GM19025 (cell line): ENCODE measurements around the gene LMAN2L.

Source experiments
- ATAC-seq: cut with Tn5 transposase; IDR thresholded peaks from one replicate; pipeline ENCODE4 v1.9.1; 2021; ENCODE audit warnings: mild to moderate bottlenecking, low read depth, moderate library complexity; ENCODE audit not compliant: unreplicated experiment

The LMAN2L gene

DNA sequence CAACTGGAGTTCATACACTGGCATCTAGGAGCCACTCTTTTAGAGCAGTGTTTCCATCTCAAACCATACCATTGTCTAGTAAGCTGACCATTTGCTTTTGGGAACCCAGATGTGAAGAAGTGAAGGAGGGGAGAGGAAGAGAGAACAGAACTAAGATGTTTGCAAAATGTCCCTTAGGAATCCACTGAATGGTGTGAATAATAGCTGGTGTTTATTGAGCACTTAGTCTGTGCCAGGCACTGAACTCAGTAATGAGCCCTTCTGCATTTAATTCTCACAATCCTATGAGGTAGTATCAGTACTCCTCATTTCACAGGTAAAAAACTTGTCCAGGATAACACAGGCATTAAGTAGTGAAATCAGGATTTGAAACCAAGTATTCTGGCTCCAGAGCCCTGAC lies 23.5 kb downstream of the LMAN2L start:
- no peak for ATAC-seq

DNA sequence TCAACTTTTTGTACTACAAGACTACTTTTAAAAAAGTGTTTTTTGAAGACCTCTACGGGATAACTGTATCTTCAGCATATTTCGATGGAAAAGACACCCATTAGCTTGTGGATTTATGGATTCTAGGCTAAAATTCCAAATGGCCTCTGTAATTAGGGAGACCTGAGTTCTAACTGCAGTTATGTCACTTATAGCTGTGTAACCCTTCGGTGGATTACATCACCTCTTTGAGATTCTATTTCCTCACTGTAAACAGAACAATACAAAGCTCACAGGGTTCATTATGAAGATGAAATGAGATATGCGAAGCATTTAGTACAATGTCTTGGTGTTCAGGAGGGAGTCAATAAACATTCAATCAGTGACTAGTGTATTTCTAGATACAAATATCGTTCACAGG lies 24.2 kb downstream of the LMAN2L start:
- no peak for ATAC-seq

DNA sequence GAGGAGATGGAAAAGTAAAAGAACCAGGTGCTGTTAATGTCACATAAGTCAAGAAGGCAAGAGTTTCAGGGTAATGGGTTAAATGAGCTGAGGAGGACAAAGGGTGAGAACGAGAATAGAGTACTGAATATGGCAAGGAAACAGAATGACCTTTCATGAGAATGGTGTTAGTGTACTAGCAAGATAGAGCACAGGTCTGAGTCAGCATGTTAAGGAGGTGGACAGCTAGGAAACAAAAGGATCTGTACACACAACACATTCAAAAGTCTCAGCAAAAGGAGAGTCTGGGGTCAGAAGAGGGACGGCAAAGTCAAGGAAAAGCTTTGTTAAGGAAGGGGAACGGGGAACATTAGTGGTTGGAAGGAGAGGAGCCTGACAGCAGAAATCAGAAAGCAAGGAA lies 28.9 kb downstream of the LMAN2L start:
- ATAC-seq, result no peak

DNA sequence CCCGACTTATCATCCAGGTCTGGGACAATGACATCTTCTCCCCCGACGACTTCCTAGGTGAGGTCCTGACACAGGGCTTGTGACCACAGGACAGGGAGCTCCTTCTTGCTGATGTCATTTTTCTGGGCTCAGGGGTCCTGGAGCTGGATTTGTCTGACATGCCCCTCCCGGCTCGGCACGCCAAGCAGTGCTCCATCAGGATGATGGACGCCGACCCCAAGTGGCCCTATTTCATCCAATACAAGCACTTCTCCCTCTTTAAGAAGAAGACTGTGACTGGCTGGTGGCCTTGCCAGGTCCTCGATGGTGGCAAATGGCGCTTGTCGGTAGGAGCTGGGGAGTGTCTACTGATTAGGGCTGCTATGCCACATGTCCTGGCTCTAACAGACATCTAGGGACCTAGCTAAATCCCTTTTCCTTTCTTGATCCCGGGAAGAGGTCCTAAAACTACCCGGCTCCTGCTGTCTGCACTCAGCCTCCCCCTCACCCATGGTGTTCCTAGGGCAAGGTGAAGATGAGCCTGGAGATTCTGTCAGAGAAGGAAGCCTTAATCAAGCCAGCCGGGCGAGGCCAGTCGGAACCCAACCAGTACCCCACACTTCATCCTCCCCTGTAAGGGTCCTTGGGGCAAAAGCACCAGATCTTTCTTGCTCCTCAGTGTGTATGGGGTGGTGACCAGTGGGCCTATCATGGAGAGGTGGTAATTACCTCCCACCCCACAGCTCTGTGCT lies 36.7 kb downstream of the LMAN2L start:
- ATAC-seq, result no peak

DNA sequence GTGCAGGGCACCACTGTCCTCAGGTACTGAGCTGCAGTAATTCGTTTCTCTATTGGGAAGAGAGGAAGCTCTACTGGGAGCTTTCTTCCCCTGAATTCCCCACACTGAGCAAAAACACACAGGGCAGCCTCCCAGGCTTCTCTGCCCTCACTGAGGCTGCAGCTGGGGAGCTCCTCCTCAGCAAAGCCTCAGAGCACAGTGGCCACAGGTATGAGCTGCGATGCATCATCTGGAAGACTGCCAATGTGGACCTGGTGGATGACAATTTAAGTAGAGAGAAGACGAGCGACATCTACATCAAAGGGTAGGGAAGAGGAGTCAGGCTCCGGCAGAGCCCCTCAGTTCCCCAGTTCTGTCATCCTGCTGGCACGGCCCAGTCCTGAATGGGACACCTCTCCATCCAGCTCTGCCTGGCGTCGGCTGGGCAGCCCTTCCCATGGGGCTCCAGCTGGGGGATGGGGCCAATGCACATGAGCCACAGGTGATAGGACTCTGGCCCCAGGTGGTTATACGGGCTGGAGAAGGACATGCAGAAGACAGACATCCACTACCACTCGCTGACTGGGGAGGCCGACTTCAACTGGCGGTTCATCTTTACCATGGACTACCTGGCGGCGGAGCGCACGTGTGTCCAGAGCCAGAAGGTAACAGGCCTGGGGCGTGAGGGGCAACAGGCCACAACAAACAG lies 37.6 kb downstream of the LMAN2L start:
- ATAC-seq, result no peak

DNA sequence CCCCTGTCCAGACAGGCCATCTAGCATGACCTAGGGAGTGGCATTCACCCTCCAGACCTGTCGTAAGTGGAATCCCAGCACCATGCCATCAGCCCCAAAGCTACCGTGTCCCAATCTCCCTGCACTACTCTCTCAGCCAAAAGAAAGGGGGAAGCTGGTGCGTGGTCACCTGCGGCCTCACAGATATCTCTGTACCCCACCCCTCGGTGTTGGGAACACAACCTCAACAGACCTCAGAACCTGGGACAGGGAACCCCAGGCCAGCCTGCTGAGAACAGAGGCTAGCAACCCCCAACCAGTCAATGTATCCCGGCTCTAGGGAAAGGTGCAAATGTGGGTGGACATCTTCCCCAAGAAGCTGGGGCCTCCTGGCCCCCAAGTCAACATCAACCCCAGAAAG lies 38.2 kb downstream of the LMAN2L start:
- no peak for ATAC-seq

DNA sequence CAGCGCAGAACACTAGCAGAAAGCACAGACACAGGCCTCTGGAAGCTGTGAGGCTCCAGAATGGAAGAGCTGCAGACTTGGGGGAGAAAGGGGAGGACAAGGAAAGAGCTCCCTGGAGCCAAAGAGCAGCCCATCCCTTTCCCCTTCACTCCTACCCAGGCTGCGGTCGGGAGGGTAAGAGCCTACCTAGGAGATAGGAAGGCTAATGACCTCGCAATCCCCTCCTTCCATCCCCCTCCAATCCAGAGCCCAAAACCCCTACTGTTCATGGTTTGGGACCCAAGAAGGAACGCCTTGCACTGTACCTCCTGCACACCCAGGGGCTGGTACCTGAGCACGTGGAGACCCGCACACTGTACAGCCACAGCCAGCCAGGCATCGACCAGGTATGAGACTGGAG lies 39.8 kb downstream of the LMAN2L start:
- ATAC-seq, result no peak

DNA sequence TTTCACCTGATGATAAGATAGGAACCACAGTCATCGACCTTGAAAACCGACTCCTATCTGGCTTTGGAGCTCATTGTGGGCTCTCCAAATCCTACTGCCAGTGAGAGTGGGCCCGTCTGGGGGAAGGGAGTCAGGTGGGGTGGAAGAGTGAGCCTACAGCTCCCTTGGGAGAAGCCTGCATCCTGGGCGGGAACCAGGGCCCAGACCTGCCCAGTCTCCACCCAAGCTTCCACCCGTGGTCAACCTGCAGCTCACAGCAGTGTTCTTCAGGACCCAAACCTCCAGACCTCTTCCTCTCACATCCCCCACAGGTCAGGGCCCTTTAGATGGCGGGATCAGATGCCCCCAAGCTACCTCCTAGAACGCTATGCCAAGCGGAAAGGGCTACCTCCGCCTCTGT lies 40.2 kb downstream of the LMAN2L start:
- no peak for ATAC-seq

DNA sequence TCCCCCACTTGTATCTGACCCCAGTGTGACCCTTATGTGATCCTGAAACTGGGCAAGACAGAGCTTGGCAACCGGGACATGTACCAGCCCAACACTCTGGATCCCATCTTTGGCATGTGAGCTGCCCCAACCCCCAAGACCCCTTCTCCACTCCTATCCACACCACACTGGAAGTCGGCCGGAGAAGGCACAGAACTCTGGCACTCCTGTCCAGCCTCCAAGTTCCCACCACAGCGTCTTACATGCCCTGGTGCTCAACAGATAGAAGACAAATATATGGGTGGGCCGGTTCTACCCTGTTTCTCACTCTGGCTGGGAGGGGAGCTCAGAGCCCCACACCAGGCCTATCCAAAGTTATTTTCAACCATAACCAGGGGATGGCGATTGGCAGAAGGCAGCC lies 40.8 kb downstream of the LMAN2L start:
- ATAC-seq, result no peak

DNA sequence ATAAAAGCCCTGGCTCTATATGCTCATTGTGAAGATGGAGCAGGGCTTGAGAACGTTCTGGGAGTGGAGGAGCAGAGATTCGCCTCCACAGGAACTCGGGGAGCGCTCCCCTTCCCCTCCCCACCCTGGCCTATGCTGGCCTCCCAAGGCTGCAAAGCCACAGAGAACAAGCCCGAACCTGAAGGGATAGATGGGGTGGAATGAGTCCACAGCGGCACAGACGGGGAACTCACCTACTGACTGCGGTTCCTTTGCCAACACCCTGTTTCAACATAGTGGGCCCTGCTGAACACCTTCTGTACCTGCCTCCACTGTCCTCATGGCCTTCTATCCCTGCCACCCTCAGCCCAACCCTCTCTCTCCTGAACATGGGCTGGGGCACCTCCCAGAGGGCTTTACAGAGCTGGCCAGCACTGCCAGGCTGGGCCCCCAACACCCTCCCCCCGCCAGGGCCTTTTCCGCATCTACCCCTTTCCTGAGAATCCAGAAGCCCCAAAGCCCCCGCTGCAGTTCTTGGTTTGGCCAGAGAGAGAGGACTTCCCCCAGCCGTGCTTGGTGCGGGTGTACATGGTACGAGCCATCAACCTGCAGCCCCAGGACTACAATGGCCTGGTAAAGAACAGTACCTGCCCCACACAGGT lies 41.5 kb downstream of the LMAN2L start:
- ATAC-seq, result no peak

DNA sequence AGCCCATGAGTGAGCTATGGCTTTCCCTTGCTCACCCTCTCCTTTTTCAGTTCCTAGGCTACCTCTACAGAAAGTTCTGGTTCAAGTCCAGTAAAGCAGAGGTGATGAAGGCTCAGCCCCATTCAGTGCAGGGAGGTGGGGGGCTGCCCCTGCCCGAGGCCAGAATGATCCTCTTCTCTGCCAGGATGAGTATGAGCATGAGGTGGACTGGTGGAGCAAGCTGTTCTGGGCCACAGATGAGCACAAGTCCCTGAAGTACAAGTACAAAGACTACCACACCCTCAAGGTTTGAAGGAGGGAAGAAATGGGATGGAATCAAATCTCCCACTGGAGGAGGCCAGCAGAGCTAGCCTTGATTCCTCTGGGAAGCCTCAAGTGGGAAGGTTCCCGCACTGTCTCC lies 42.4 kb downstream of the LMAN2L start:
- no peak for ATAC-seq

DNA sequence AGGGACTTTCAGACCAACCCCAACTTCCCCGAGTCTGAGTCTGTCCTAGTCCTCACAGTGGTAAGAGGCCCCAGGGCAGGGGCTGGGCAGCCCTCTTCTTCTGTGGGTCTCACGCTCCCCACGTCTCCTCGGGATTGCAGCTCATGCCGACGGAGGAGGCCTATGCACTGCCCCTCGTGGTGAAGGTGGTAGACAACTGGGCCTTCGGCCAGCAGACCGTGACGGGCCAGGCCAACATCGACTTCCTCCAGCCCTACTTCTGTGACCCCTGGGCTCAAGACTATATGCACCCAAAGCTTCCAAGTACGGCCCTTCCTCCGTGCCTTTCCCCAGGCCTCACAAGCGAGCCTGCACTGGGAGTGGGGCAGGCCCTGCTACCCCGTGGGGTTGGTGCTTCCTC lies 44.3 kb downstream of the LMAN2L start:
- no peak for ATAC-seq

DNA sequence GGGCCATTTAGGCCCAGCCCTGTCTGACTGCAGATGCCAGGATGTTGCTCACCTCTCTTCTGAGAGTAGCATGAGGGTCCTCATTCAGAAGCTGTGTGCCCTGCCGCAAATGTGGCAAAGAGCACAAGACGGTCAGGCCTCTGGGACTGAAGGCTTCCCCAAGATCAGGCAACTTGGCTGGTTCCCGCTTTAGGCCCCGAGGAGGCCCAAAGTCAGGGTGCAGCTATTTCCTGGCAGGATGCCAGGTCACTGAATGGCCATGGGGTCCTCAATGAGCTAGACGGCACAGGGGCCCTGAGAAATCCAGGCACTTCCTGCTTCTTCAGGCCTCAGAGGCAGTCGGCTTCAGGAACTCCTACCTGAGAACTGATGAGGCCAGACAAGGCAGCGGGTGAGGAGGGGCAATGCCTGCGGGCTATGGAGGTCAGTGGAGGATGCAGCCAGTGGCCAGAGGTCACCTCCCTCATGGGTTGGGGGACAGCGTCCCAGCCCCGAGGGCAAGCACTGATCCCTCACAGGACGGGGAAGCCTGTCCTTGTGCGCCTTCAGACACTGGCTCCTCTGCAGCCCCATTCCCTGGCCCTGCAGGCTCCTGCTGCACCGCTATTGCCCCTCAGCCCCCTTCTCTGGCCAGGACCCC lies 44.9 kb downstream of the LMAN2L start:
- ATAC-seq, result no peak

DNA sequence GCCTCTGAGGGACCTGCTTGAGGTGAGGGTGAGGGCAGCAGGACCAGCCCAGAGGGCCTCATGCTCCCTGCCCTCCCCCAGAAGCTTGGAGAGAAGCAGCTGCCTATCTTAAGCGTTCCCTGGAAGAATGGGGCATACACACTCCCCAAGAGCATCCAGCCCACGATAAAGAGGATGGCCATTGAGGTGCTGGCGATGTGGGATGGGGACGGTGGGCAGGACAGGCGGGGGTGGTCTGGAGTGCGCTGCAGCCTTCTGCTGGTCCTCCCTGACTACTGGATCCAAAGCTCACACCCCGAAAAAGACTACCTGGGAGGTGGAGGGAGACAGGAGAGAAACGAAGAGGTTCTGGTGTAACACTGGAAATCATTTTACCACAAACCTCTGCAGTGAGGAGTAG lies 45.6 kb downstream of the LMAN2L start:
- no peak for ATAC-seq

DNA sequence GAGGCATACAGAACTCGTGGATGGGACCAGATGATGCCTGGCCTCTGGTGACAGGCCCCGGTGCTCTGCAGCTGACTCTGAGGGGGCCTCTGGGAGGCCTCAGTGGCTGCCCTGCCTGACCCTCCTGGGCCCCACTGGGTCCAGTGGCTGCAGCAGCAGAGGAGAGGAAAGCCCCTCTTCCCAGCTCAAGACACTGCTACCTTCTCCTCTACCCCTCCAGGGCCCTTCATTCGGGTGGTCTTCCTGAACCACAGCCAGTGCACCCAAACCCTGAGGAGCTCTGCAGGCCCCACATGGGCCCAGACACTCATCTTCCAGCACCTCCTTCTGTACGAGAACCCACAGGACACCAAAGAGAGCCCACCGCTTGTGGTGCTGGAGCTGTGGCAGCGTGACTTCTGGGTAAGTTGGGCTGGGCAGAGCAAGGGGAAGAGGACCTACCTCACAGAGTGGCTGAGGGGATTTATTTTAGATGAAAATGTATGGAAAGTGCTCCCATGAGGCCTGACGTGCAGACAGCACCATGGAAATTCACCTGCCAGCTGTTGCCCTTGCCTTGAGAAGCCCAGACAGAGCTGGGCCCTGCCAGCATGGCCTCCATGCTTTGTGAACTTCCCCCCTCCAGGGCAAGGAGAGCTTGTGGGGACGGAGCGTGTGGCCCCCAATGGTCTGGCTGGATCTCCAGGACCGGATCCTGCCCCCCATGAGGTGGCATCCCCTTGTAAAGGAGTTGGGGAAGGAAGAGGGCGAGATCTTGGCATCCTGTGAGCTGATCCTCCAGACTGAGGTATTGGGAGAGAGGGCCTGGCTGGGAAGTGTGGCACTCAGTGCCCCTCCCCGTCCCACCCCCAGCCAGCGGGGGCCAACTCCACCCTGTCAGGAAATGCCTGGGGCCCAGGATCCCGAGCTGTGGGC lies 46.3 kb downstream of the LMAN2L start:
- ATAC-seq, result no peak

DNA sequence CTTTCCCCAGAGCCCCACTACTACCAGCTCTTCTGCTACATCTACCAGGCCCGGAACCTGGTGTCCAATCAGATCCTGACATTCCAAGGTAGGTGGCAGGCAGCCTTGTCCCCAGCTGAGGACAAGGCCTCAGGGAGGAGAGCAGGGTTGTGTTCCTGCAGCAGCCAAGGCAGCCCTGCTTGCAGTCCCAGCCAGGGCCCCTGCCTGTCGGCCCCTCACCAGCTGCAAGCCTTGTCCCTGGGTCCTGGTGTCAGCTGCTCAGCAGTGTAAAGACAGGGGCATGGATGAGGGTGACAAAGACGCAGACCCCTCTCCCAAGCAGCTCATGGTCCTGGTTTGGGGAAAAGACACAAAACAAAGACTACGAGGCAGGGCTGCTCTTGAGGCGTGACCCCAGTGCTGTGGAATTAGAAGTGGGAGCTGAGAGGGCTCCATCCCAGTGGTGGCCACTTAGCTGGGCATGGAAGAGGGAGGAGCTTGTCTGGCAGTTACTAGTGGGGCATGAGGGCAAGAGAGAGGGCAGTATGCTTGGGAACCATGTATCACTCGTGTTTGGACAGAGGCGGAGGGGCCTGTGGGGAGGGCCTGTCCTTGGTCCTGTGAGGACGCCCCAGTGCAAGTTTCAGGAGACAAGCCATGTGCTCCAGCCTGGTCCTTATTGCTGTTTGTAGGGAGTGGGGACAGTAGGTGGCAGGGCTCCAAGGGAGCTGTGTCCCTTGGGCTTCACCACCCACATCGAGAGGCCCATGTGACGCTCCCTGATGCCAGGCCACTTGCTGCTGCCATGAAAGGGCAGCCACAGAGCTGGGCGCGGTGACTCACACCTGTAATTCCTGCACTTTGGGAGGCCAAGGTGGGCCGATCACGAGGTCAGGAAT lies 47.5 kb downstream of the LMAN2L start:
- no peak for ATAC-seq

DNA sequence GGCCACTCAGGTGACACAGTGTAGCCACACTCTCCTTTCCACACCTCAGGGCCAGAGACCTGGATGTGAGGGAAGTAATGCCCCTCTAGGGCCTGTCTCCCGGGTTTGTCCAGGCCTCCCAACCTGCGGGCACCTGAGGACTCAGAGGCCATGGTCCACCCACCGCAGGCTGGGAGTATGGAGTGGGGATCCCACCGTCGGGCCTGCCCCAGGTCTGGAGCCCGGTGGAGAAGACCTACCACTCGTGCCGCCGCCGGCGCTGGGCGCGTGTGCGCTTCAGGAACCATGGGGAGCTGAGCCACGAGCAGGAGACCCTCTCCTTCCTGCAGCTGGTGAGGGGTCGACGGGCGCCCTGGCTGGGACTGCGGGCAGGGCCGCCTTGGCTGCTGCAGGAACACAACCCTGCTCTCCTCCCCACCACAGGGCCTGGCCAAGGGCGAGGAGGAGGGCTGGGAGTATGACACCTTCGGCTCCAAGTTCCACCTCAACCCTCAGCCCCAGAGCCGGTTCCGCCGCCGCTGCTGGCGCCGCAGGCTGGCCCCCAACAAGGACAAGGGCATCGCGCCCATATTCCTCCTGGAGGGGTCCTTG lies 48.7 kb downstream of the LMAN2L start:
- no peak for ATAC-seq

DNA sequence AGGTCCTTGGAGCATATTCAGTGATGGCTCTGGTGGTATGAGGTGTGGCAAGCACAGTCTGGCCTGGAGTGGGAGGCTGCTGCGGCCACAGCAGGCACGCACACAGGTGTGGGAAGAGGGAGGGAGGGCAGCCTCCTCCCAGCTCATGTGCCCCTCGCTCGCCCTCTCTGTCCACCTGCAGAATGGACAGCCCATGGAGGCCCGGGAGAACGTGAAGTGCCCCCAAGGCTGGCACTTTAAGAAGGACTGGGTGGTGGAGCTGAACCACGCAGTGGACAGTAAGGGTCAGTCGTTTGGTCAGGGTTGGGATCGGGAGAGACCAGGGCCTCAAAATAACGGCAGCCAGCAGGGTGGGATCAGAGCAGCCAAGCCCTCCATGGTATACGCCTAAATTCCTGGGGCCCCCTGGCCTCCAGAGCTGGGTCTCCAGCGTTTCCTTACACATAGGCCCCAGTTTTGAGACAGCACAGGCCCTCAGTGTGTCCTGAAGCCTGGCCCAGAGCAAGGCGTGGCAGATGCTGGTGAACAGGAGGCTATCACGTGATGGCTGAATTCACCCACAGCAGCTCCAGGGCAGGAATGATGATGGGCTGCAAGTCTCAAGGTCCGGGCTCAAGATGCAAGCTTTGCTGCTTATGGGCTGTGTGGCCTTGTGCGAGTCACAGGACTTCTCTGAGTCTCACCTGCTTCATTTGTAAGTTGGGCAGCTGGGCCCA lies 49.4 kb downstream of the LMAN2L start:
- ATAC-seq, result no peak
